Lower leg skin (tissue), 4 donors: ENCODE measurements around the gene UBTD1. TPM values are rescaled to one million over a fixed set of nuclear protein-coding genes. Genes with fewer than 3 reads are reported as not detected.

Experiments
- DNase-seq, 2 donors: peaks; one replicate each; pipeline ENCODE4 v3.0.0-alpha.2; 2019; ENCODE audit warnings: low spot score in 2 of 2
- H3K4me3 ChIP-seq: fragments of 200-600 bp; sonication (generic); 2 replicates; pipeline ENCODE4 v1.5.1; 2017; ENCODE audit warnings: mild to moderate bottlenecking, low read depth; ENCODE audit not compliant: poor library complexity, severe bottlenecking
- CTCF ChIP-seq, 3 donors: fragments of 450-650 bp; IDR thresholded peaks; one replicate each; pipeline ENCODE4 v1.5.1; 2016; ENCODE audit warnings: antibody characterized with exemption in 3 of 3, mild to moderate bottlenecking in 3 of 3, moderate library complexity in 2 of 3
- POLR2A ChIP-seq, 2 donors: fragments of 450-650 bp; IDR thresholded peaks; one replicate each; pipeline ENCODE4 v1.6.1; 2016 to 2017; ENCODE audit warnings: antibody characterized with exemption in 2 of 2, mild to moderate bottlenecking in 1 of 2, moderate library complexity in 1 of 2
- WGBS, 2 donors: methylation state at CpG; one replicate each; pipeline ENCODE4 v1.1.5; 2018; 5-methylcytosine and 5-hydroxymethylcytosine counted together
- intact Hi-C: fragments of 100-400 bp; cut with DNase I; formaldehyde crosslinking; loops from one replicate; pipeline ENCODE4 v1.15.0; 2023; ENCODE audit warnings: low total_unique reads
- total RNA-seq, 4 donors: library from RNA; depleted of rRNA; stranded (reverse); fragments of >200 nt; gene quantifications; one replicate each; pipeline ENCODE4 v1.1.0, GENCODE V29; 2016

UBTD1 gene
- total RNA-seq, 4 donors from 2014 or later: 42.7 to 60.6 (median 59.6) TPM

GRCh38 chr10:97529685-97530465, 31.2 kb downstream of the UBTD1 start:
- intact Hi-C loops: no loop called here
- DNase-seq: no peak
- TF ChIP-seq CTCF (IDR thresholded peaks at IDR 0.05) (no peak), POLR2A (IDR thresholded peaks at IDR 0.05) (no peak)
- WGBS, 2 donors: 84 to 85% methylated on average over 14 of the region's 14 CpGs
- H3K4me3 ChIP-seq: no peak overlapping the region

- intact Hi-C loops: no loop called here
- H3K4me3 ChIP-seq: no peak overlapping the region
- TF ChIP-seq CTCF (IDR thresholded peaks at IDR 0.05) (no peak), POLR2A (IDR thresholded peaks at IDR 0.05) (no peak)
- no peak for DNase-seq
- 87 to 88% methylated on average over 10 of the region's 10 CpGs for WGBS, 2 donors
Measured at GRCh38 chr10:97531401-97531986, 32.8 kb downstream of the UBTD1 start.

GRCh38 chr10:97532935-97533671, 34.4 kb downstream of the UBTD1 start:
- WGBS, 2 donors: 71 to 80% methylated on average over 12 of the region's 12 CpGs
- DNase-seq: no peak
- intact Hi-C loops: no loop called here
- TF ChIP-seq POLR2A (IDR thresholded peaks at IDR 0.05): no peak
- no peak for TF ChIP-seq CTCF (IDR thresholded peaks at IDR 0.05)
- no peak overlapping the region for H3K4me3 ChIP-seq

GRCh38 chr10:97533888-97534287, 35.2 kb downstream of the UBTD1 start:
- no peak for DNase-seq
- TF ChIP-seq POLR2A (IDR thresholded peaks at IDR 0.05): no peak
- no peak for TF ChIP-seq CTCF (IDR thresholded peaks at IDR 0.05)
- intact Hi-C loops: no loop called here
- 72 to 85% methylated on average over 6 of the region's 6 CpGs for WGBS, 2 donors
- H3K4me3 ChIP-seq: no peak overlapping the region

GRCh38 chr10:97534746-97535367, 36.1 kb downstream of the UBTD1 start:
- WGBS, 2 donors: 80 to 91% methylated on average over 6 of the region's 6 CpGs
- intact Hi-C loops: no loop called here
- no peak overlapping the region for H3K4me3 ChIP-seq
- TF ChIP-seq POLR2A (IDR thresholded peaks at IDR 0.05) (no peak), CTCF (IDR thresholded peaks at IDR 0.05) (no peak)
- DNase-seq: no peak
